Fibroblast of mammary gland (primary cell): ENCODE data around the gene CRLF1.
A peak's percentile ranks its signal among the peaks of the same experiment; 100 is the strongest.

Experiments used
- DNase-seq: peaks from one replicate; pipeline ENCODE4 v3.0.0-alpha.2; 2010; ENCODE audit warnings: low read depth
- H3K4me3 ChIP-seq: 2 replicates; pipeline ENCODE4 v1.5.1; 2011; ENCODE audit warnings: low read depth, mild to moderate bottlenecking, low read length, moderate library complexity; ENCODE audit not compliant: control insufficient read depth
- TF ChIP-seq, protein P1 (sequence below): conservative IDR thresholded peaks from 2 replicates; pipeline ENCODE4 v1.5.1; 2011; ENCODE audit warnings: low read depth, low read length, inconsistent platforms; ENCODE audit not compliant: control insufficient read depth, insufficient read depth

CRLF1 gene

DNA sequence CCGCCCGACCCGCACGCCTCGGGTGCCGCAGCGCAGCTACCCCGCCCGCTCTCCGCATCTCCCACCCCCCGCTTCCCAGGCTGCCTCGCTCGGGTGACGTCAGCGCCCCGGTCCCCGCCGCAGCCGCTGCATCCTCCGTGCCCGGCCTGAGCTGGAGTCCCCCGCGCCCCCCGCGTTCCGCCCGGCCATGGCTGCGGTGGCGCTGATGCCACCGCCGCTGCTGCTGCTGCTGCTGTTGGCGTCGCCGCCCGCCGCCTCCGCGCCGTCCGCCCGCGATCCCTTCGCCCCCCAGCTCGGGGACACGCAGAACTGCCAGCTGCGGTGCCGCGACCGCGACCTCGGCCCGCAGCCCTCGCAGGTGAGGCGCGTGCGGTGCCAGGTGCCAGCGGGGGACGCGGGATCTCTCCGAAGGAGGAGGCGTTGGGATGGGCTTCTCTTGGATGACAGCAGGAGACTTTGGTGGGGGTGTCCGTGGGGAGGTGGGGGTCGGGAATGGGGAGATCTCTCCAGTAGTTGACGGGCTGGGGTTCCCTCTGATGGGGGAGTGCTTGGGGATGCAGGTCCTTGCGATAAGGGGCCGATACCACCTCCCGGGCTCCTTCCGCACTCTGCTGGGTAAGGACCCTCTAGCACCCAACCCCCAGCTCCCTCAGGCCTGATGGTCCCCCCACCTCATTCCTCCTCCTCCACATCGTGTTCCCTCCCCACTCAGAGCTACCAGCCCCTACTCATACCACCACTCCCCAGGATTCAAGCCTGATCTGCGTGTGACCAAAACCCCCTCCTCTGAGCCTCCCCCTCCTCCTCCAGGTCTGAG lies 6.4 kb upstream of the CRLF1 start, which contains the start of gene TMEM59L:
Gene TMEM59L (plus strand): TSS at position 99 of the 817 bp plus-strand sequence. CDS start 89 bp downstream, at position 188.
- no peak for DNase-seq
- H3K4me3 ChIP-seq = peak within 1 kb of the TSS; percentile 12
- TF ChIP-seq, protein P1, sequence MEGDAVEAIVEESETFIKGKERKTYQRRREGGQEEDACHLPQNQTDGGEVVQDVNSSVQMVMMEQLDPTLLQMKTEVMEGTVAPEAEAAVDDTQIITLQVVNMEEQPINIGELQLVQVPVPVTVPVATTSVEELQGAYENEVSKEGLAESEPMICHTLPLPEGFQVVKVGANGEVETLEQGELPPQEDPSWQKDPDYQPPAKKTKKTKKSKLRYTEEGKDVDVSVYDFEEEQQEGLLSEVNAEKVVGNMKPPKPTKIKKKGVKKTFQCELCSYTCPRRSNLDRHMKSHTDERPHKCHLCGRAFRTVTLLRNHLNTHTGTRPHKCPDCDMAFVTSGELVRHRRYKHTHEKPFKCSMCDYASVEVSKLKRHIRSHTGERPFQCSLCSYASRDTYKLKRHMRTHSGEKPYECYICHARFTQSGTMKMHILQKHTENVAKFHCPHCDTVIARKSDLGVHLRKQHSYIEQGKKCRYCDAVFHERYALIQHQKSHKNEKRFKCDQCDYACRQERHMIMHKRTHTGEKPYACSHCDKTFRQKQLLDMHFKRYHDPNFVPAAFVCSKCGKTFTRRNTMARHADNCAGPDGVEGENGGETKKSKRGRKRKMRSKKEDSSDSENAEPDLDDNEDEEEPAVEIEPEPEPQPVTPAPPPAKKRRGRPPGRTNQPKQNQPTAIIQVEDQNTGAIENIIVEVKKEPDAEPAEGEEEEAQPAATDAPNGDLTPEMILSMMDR = no peak

DNA sequence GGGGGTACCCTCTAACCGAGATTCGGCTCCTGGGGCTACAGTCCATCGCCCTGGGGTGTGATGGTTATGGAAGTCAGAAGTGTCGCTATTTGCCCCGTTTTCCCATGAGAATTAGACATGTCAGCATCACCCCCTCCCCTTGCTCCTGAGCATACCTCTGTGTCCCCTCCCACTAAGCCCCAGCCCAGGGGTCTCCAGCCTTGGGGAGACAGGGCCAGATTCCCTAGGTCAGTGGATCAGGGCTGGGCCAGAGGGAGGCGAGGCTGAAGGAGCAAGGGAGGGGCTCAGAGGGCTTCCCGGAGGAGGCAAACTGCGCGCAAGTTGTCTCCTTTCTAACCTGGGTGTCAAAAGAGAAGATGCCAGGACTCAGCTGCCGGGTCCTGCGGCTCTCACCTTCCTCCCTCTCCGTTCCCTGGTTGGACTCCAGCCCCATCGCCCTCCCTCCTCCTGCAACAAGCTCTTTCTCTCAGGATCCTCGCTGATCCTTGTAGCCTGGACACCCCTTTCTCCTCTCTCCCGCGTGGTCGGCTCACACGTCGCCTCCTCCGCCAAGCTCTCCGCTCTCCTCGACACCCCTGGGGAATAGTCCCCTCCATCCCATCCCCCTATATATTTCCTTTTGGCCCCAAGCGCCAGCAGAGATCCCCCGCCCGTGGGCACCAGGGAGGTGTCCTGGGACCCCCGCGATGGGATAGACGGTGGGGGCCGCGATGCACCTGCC lies 5.6 kb upstream of the CRLF1 start:
- no peak for DNase-seq
- TF ChIP-seq, protein P1 = no peak
- H3K4me3 ChIP-seq = peak overlapping the region; percentile 12

DNA sequence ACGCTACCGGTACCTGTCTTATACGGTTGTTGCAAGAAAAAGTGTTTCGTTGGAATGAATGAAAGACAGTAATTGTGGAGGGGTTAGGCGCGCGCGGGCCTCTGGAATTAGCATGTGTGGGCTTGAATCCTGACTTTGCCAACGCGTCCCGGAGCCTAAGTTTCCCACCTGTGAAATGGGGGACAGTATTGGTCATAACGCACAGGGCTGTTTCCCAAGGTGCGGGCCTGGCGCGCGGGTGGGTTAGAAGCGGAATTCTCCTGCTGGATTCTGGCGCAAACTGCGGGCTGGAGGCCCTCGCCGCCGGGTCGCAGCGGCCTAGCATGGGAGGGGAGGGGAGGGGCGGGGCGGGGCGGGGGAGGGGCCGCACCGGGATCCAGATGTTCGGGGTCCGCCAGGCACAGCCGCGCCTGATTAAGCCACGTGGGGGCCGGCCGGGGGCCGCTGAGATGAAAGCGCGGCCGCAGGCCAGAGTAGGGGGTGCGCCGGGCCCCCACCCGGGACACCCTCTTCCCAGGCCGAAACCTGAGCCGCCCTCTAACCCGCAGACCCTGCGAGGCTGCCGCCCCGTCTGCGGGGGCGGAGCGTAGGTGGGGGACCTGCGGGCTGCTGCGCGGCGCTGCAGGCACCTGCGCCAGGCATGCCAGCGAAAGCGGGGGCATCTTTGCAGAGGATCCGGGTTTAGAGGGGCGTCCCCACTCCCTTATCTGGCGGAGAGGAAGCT lies 4.9 kb upstream of the CRLF1 start:
- TF ChIP-seq, protein P1 = no peak
- no peak overlapping the region for H3K4me3 ChIP-seq
- DNase-seq = no peak

DNA sequence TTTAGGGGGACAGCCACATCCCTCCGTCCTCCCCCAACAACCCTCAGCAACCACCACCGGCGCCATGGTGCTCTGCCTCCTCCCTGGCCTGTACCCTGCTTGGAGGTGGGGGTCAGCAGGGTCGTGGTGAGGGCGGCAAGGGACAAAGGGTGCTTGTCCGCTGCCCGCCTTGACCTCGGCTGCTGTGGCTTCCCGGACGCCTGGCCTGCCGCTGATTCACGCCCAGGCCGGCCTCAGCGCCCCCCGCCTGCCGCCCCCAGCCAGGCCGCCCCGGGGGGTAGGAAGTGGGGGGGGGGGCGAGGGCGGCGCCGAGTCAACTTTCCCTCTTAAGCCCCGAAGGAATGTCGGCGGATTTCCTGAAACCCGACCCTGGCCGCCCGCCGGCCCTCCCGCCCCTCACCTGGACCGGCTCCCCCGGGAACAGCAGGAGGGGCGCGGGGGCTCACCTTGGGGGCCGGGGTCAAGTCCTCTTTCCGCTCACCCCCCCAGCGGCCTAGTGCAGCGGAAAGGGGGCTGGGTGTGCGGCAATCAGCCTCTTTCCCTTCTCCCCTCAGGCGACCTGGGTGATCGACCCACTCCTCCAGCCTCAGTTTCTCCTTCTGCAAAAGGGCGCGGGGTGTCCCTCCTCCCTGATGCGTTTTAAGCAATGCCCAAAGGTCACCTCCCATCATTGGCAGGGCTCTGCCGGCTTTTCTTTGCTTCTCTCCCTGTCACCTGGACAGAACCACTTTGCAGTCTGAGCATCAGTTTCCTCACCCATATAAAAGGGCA lies 4.1 kb upstream of the CRLF1 start:
- DNase-seq = no peak
- H3K4me3 ChIP-seq = no peak overlapping the region

DNA sequence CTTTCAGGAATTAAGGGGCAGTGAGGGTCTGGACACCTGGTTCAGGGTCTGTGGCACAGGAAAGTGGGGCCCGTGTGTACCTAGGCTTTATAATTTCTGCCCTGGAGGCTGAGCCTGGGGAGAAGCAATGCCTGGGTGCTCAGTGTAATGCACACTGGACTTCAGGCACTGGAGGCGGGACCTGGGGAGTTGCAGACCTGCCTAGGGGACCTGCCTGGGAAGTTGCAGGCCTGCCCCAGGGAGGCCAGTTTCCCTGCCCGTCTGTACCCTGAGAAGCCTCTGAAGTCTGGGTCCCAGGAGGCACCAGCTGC lies 3.6 kb upstream of the CRLF1 start:
- TF ChIP-seq, protein P1 = no peak
- no peak for DNase-seq
- no peak overlapping the region for H3K4me3 ChIP-seq

More for the DNA sequence above, 4.1 kb upstream of the CRLF1 start:
- TF ChIP-seq, protein P1 = no peak

DNA sequence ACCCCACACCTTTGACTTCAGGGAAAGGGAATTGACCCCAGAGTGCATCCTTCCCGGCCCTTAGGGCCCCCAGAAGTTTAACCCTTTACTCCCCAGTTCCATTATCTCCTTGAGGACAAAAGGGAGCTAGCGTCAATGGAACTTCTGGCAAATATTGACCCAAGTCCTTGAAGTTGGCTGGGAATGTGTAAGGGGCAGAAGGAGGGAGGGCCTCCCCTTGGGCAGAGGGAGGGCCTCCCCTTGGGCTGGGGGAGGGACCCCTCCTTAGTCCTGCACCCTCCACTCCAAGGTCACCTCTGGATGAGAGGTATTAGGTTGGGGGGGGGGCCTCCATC lies 3.1 kb upstream of the CRLF1 start:
- no peak overlapping the region for H3K4me3 ChIP-seq
- no peak for DNase-seq
- TF ChIP-seq, protein P1 = no peak
